Peyer's patch (tissue), 4 donors: ENCODE measurements around the gene RALGDS. TPM values are rescaled to one million over a fixed set of nuclear protein-coding genes. Genes with fewer than 3 reads are reported as not detected.

Source experiments
- DNase-seq, 3 donors: peaks; one replicate each; pipeline ENCODE4 v3.0.0-alpha.2; 2017 to 2019
- H3K27ac ChIP-seq, 4 donors: fragments of 200-600 bp; sonication (generic); one replicate each; pipeline ENCODE4 v1.5.1; 2016 to 2019
- H3K27me3 ChIP-seq, 2 donors: fragments of 200-600 bp; sonication (generic); one replicate each; pipeline ENCODE4 v1.5.1; 2019
- H3K36me3 ChIP-seq, 3 donors: fragments of 200-600 bp; sonication (generic); one replicate each; pipeline ENCODE4 v1.5.1; 2016 to 2019
- H3K4me1 ChIP-seq, 4 donors: fragments of 200-600 bp; sonication (generic); one replicate each; pipeline ENCODE4 v1.5.1; 2016 to 2019
- H3K4me3 ChIP-seq, 4 donors: fragments of 200-600 bp; sonication (generic); 1 replicate in 3 of 4; 2 replicates in 1 of 4; pipeline ENCODE4 v1.5.1; 2016 to 2019; ENCODE audit warnings: mild to moderate bottlenecking in 1 of 4
- H3K9me3 ChIP-seq, 4 donors: fragments of 200-600 bp; sonication (generic); one replicate each; pipeline ENCODE4 v1.5.1; 2016 to 2019; ENCODE audit warnings: mild to moderate bottlenecking in 1 of 4
- POLR2A ChIP-seq, 2 donors: fragments of 450-650 bp; IDR thresholded peaks; one replicate each; pipeline ENCODE4 v1.5.1; 2017; ENCODE audit warnings: antibody characterized with exemption in 2 of 2, mild to moderate bottlenecking in 2 of 2, moderate library complexity in 2 of 2
- total RNA-seq, 4 donors: library from RNA; depleted of rRNA; stranded (reverse); fragments of >200 nt; gene quantifications; one replicate each; pipeline ENCODE4 v1.1.0, GENCODE V29; 2016
- TF ChIP-seq, protein P1 (sequence below), 6 experiments: fragments of 450-650 bp in 4 of 6; fragments of 200-600 bp in 2 of 6; sonication (generic) in 1 of 6; IDR thresholded peaks; one replicate each; pipeline ENCODE4 v1.5.1; 2017 to 2019; ENCODE audit warnings: antibody characterized with exemption in 6 of 6, mild to moderate bottlenecking in 3 of 6, moderate library complexity in 1 of 6

RALGDS gene
- total RNA-seq, 4 donors from 2014 or later, result 53.1 to 237 (median 139) TPM

DNA sequence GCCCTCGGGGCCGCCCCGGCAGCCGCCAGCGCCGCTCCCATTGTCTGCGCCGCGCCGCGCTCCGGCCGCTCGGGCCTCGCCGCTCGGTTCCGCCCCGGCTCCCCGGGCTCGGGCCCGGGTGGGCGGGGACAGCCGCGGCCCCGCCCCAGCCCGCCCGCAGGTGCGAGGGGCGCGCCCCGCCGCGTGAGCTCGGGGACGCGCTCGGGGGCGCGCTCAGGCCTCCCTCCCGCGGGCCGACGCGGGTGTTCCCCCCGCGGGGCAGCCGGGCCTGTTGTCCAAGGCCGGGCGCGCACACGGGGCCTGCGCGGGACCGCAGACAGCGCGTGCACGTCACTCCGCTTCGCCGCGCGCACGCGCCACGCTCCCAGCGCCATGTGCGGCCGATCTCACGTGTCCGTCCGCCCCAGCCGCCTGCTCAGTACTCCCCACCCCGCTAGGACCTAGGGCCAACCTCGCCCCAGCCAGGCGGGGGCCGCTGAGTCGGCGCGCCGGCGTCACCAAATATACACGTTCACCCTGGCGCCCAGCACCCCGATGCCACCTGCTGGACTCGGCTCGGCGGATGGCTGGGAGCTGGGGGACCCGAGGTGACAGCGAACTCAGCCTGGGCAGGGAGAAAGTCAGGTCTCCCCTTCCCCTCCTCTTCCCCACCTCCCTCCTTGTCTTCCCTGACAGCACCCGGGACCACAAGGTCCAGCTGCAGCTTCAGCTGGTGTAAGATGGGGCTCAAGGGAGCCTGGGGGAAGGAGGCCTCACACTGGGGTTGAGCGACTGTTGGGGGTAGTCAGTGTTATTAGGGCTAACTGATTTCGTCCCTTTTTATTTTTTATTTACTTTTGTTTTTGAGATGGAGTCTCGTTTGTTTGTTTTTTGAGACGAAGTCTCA is 28.3 kb upstream of the RALGDS start:
- Histone ChIP-seq H3K36me3 (no peaks in the 10 kb centered on the region), H3K4me3 (peak overlapping the region; percentile 74 to 91 (median 78)), H3K27ac (peak overlapping the region; percentile 90 to 99 (median 93)), H3K27me3 (no peaks in the 10 kb centered on the region), H3K4me1 (peaks cover 13 to 43% (median 22%) of the 10 kb centered on the region in 4 donors), H3K9me3 (no peaks in the 10 kb centered on the region)
- TF ChIP-seq POLR2A (IDR thresholded peaks at IDR 0.05), result peak in 1 of 2 donors; percentile 71
- TF ChIP-seq, protein P1, sequence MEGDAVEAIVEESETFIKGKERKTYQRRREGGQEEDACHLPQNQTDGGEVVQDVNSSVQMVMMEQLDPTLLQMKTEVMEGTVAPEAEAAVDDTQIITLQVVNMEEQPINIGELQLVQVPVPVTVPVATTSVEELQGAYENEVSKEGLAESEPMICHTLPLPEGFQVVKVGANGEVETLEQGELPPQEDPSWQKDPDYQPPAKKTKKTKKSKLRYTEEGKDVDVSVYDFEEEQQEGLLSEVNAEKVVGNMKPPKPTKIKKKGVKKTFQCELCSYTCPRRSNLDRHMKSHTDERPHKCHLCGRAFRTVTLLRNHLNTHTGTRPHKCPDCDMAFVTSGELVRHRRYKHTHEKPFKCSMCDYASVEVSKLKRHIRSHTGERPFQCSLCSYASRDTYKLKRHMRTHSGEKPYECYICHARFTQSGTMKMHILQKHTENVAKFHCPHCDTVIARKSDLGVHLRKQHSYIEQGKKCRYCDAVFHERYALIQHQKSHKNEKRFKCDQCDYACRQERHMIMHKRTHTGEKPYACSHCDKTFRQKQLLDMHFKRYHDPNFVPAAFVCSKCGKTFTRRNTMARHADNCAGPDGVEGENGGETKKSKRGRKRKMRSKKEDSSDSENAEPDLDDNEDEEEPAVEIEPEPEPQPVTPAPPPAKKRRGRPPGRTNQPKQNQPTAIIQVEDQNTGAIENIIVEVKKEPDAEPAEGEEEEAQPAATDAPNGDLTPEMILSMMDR (IDR thresholded peaks at IDR 0.05), result peak; percentile 18 to 57 (median 42)
- peak; percentile 89 to 95 (median 95) for DNase-seq

GRCh38 chr9:133148199-133149129 is 27.4 kb upstream of the RALGDS start:
- H3K4me1 ChIP-seq, result peaks cover 17 to 50% (median 28%) of the 10 kb centered on the region in 4 donors
- H3K4me3 ChIP-seq, result peak overlapping the region; percentile 74 to 91 (median 78)
- peak; percentile 67 to 83 (median 81) for DNase-seq
- no peaks in the 10 kb centered on the region for H3K36me3 ChIP-seq
- TF ChIP-seq, protein P1 (IDR thresholded peaks at IDR 0.05), result peak in 1 of 6 experiments; percentile 1
- peak; percentile 49 to 90 for TF ChIP-seq POLR2A (IDR thresholded peaks at IDR 0.05)
- H3K9me3 ChIP-seq, result no peaks in the 10 kb centered on the region
- H3K27ac ChIP-seq, result peak overlapping the region; percentile 90 to 99 (median 93)
- H3K27me3 ChIP-seq, result no peaks in the 10 kb centered on the region

DNA sequence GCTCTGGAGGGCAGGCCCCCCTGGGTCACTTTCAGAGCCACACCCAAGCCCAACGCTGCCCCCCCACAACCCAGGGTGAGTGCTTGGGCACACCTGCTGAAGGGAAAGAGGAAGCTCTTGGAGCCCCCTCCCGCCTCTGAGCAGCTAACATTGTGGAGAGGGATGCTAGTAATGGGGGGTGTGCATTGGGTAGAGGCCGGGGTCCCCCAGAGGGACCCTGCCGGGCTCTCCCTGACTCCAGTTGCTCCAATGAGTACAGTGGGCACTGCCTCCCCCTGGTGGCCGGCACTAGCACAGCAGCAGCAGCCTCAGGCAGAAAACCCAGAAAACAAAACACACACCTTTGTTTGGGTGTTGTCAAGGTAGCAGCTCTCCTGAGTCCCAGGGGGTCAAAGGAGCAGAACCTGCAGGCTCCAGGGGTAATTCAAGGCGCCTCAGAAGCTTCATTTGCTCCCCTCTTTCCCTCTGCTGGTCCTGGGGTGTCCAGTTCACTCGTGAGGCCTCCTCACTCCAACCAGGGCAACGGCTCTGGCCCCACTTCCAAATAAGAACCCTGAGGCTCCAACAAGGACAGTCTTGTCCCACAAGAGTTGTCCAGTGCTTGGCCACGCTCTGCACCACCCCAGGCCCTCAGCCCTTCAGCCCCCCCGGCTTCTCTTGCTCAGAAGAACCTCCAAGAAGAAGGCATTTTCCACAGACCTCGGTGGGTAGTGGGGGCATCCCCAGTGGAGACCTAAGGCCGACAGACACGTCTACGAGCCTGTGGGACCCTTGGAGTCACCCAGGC is 26.6 kb upstream of the RALGDS start:
- peak; percentile 81 to 93 (median 91) for DNase-seq
- Histone ChIP-seq H3K36me3 (no peaks in the 10 kb centered on the region), H3K9me3 (no peaks in the 10 kb centered on the region), H3K4me3 (peak overlapping the region; percentile 74 to 91 (median 78)), H3K27me3 (no peaks in the 10 kb centered on the region), H3K27ac (peak overlapping the region; percentile 90 to 99 (median 93)), H3K4me1 (peaks cover 23 to 58% (median 33%) of the 10 kb centered on the region in 4 donors)
- peak; percentile 14 to 34 for TF ChIP-seq POLR2A (IDR thresholded peaks at IDR 0.05)
- TF ChIP-seq, protein P1 (IDR thresholded peaks at IDR 0.05), result peak; percentile 96 to 98 (median 97)

DNA sequence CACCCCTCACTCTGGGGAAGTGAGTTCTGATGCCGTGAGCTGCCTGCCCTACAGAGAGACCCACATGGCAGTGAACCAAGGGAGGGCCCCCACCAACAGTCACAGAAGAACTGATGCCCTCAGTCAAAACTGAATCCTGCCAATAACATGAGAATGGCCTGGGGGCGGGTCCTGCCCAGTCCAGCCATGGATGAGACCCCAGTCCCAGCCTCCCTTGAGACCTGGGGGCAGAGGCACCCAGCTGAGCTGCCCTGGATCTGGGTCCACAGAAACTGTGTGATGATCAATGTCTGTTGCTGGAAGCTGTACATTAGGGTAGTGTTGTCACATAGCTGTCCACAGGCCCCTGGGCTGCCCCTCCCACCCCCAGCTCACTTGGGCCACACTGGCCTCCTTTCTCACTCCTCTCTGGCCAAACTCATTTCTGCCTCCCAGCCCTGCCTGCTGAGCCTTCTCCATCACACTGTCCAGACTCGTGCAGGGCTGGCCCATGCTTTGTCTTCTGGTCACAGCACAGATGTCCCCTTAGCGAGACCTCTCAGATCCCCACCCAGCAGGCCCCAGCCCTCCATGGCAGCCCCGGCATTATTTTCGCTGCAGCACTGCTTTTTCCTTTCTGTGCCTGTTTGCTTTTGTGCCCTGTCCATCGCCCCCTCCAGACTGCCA is 25.8 kb upstream of the RALGDS start:
- no peaks in the 10 kb centered on the region for H3K9me3 ChIP-seq
- peaks cover 23 to 65% (median 34%) of the 10 kb centered on the region in 4 donors for H3K4me1 ChIP-seq
- H3K27me3 ChIP-seq, result no peaks in the 10 kb centered on the region
- no peak for TF ChIP-seq POLR2A (IDR thresholded peaks at IDR 0.05)
- TF ChIP-seq, protein P1 (IDR thresholded peaks at IDR 0.05), result no peak
- peak overlapping the region in 3 of 4 donors; percentile 90 to 99 (median 94) for H3K27ac ChIP-seq
- peak overlapping the region in 2 of 4 donors; percentile 75 to 91 for H3K4me3 ChIP-seq
- DNase-seq, result no peak
- H3K36me3 ChIP-seq, result no peaks in the 10 kb centered on the region
